Endodermal cell (in vitro differentiated cells): ENCODE results near the gene TMEM200A. TPM values are rescaled to one million over a fixed set of nuclear protein-coding genes. Genes with fewer than 3 reads are reported as not detected.

Experiments
- DNase-seq: peaks from one replicate; pipeline ENCODE4 v3.0.0-alpha.2; 2017
- H3K27ac ChIP-seq: 2 replicates; pipeline ENCODE4 v1.5.1; 2013; ENCODE audit warnings: mild to moderate bottlenecking, low read depth, low read length, moderate library complexity
- H3K27me3 ChIP-seq: 2 replicates; pipeline ENCODE4 v1.6.1; 2013; ENCODE audit warnings: mild to moderate bottlenecking, low read length, moderate library complexity; ENCODE audit not compliant: insufficient read depth, control insufficient read depth, poor library complexity, severe bottlenecking
- H3K36me3 ChIP-seq: 2 replicates; pipeline ENCODE4 v1.7.0; 2013; ENCODE audit warnings: mild to moderate bottlenecking, low read length, moderate library complexity; ENCODE audit not compliant: control insufficient read depth, insufficient read depth
- H3K4me1 ChIP-seq: one replicate; pipeline ENCODE4 v1.7.0; 2013; ENCODE audit warnings: low read length; ENCODE audit not compliant: control insufficient read depth, insufficient read depth
- H3K4me3 ChIP-seq: 2 replicates; pipeline ENCODE4 v1.5.1; 2013; ENCODE audit warnings: mild to moderate bottlenecking, low read length, moderate library complexity
- H3K9ac ChIP-seq: 2 replicates; pipeline ENCODE4 v1.6.1; 2013; ENCODE audit warnings: mild to moderate bottlenecking, low read length, moderate library complexity; ENCODE audit not compliant: poor library complexity, severe bottlenecking; ENCODE audit errors: extremely low read depth
- H3K9me3 ChIP-seq: 2 replicates; pipeline ENCODE4 v1.6.1; 2013; ENCODE audit warnings: mild to moderate bottlenecking, low read length, moderate library complexity; ENCODE audit not compliant: control insufficient read depth
- H3K27ac Mint-ChIP-seq: 2 replicates; pipeline ENCODE4 v1.8.0; 2020; ENCODE audit warnings: mixed read lengths
- H3K27me3 Mint-ChIP-seq: 2 replicates; pipeline ENCODE4 v1.8.0; 2021; ENCODE audit warnings: mild to moderate bottlenecking, mixed read lengths; ENCODE audit not compliant: insufficient read depth
- H3K36me3 Mint-ChIP-seq: 2 replicates; pipeline ENCODE4 v1.8.0; 2020; ENCODE audit warnings: low read depth, mixed read lengths
- H3K4me1 Mint-ChIP-seq: 2 replicates; pipeline ENCODE4 v1.8.0; 2020; ENCODE audit warnings: mixed read lengths
- H3K4me3 Mint-ChIP-seq: 2 replicates; pipeline ENCODE4 v1.8.0; 2020; ENCODE audit warnings: mild to moderate bottlenecking, moderate library complexity, mixed read lengths
- H3K9me3 Mint-ChIP-seq: 2 replicates; pipeline ENCODE4 v1.8.0; 2020; ENCODE audit warnings: mild to moderate bottlenecking, mixed read lengths
- CTCF ChIP-seq: fragments of 200-600 bp; sonication (generic); conservative IDR thresholded peaks from 2 replicates; pipeline ENCODE4 v1.5.0; 2021; ENCODE audit warnings: antibody characterized with exemption, mild to moderate bottlenecking
- WGBS, 2 experiments: methylation state at CpG; one replicate each; pipeline versions ENCODE4 v1.1.5 to v1.1.7; 2013; ENCODE audit warnings: missing lambda C conversion rate in 2 of 2, mixed read lengths in 1 of 2; ENCODE audit not compliant: insufficient coverage in 1 of 2, insufficient read length in 1 of 2; 5-methylcytosine and 5-hydroxymethylcytosine counted together
- total RNA-seq, 2 donors: library from RNA; stranded (reverse); fragmentation: NEBNext Ultra II Directional in 1 of 2; extraction: Animal tissue kit (Norgen Biotek cat#: 25700) in 1 of 2; gene quantifications; 2 replicates in 1 of 2; 3 replicates in 1 of 2; pipeline ENCODE4 v1.2.1, GENCODE V29; 2021

TMEM200A gene
- total RNA-seq, 2 donors from 2014 or later: 6.4 to 7.6 TPM

DNA sequence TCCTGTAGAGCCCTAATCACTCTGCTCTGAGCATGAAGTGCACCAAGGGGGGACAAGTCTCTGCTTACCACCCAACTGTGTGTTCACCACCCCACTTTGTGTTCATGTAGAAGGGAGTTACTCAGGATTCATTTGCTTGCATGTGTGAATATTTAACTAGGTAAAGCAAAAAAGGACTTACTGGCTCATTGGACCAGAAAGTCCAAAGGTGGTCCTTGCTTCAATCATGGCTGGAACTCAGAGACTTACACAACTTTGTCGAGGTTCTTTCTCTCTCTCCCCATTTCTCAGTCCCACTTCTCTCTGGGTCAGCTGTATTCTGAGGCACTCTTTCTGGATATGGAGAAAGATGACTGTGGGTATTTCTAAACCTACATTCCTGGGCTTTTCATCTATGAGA is 4.0 kb downstream of the TMEM200A start:
- H3K36me3 ChIP-seq: no peaks in the 10 kb centered on the region
- 83 to 100% methylated on average over 1 of the region's 1 CpG for WGBS, 2 experiments
- no peaks in the 10 kb centered on the region for H3K9me3 Mint-ChIP-seq
- H3K9ac ChIP-seq: no peak overlapping the region
- peaks cover 3% of the 10 kb centered on the region for H3K4me1 ChIP-seq
- peaks cover 17% of the 10 kb centered on the region for H3K27me3 ChIP-seq
- no peak overlapping the region for H3K4me3 Mint-ChIP-seq
- no peaks in the 10 kb centered on the region for H3K36me3 Mint-ChIP-seq
- H3K4me3 ChIP-seq: no peak overlapping the region
- H3K27ac Mint-ChIP-seq: no peak overlapping the region
- H3K4me1 Mint-ChIP-seq: peaks cover 24% of the 10 kb centered on the region
- H3K27me3 Mint-ChIP-seq: peaks cover 14% of the 10 kb centered on the region
- no peak for TF ChIP-seq CTCF
- H3K9me3 ChIP-seq: no peaks in the 10 kb centered on the region
- DNase-seq: no peak
- no peak overlapping the region for H3K27ac ChIP-seq

- DNase-seq: no peak
- Histone ChIP-seq H3K9ac (no peak overlapping the region), H3K36me3 (no peaks in the 10 kb centered on the region), H3K4me3 (no peak overlapping the region), H3K4me1 (peaks cover 3% of the 10 kb centered on the region), H3K9me3 (no peaks in the 10 kb centered on the region), H3K27ac (no peak overlapping the region), H3K27me3 (peaks cover 10% of the 10 kb centered on the region)
- no peaks in the 10 kb centered on the region for H3K9me3 Mint-ChIP-seq
- 91 to 96% methylated on average over 3 to 7 of the region's 7 CpGs for WGBS, 2 experiments
- no peak overlapping the region for H3K27ac Mint-ChIP-seq
- peaks cover 17% of the 10 kb centered on the region for H3K4me1 Mint-ChIP-seq
- peaks cover 9% of the 10 kb centered on the region for H3K27me3 Mint-ChIP-seq
- no peak overlapping the region for H3K4me3 Mint-ChIP-seq
- no peak for TF ChIP-seq CTCF
- H3K36me3 Mint-ChIP-seq: no peaks in the 10 kb centered on the region
Observed at GRCh38 chr6:130371921-130372420, 6.2 kb downstream of the TMEM200A start.

GRCh38 chr6:130372786-130373185 is 7.0 kb downstream of the TMEM200A start:
- H3K27ac ChIP-seq: no peak overlapping the region
- H3K4me3 Mint-ChIP-seq: no peak overlapping the region
- no peak overlapping the region for H3K27ac Mint-ChIP-seq
- peaks cover 23% of the 10 kb centered on the region for H3K4me1 Mint-ChIP-seq
- H3K4me1 ChIP-seq: peaks cover 3% of the 10 kb centered on the region
- WGBS, 2 experiments: 80% methylated on average over 1 of the region's 1 CpG; no CpG with 5 or more reads in 1 of the 2 experiments
- peaks cover 6% of the 10 kb centered on the region for H3K27me3 Mint-ChIP-seq
- no peaks in the 10 kb centered on the region for H3K36me3 ChIP-seq
- DNase-seq: no peak
- H3K4me3 ChIP-seq: no peak overlapping the region
- no peak for TF ChIP-seq CTCF
- no peaks in the 10 kb centered on the region for H3K36me3 Mint-ChIP-seq
- H3K9me3 ChIP-seq: no peaks in the 10 kb centered on the region
- H3K9me3 Mint-ChIP-seq: no peaks in the 10 kb centered on the region
- H3K27me3 ChIP-seq: peaks cover 1% of the 10 kb centered on the region
- H3K9ac ChIP-seq: no peak overlapping the region
